ENCODE measurements around the gene KIF1A.
"Not testable (repeated sequence)": the region's sequence is repeated elsewhere in the genome, so short reads cannot be mapped to it uniquely, and the experiment has no call there.

The KIF1A gene

DNA sequence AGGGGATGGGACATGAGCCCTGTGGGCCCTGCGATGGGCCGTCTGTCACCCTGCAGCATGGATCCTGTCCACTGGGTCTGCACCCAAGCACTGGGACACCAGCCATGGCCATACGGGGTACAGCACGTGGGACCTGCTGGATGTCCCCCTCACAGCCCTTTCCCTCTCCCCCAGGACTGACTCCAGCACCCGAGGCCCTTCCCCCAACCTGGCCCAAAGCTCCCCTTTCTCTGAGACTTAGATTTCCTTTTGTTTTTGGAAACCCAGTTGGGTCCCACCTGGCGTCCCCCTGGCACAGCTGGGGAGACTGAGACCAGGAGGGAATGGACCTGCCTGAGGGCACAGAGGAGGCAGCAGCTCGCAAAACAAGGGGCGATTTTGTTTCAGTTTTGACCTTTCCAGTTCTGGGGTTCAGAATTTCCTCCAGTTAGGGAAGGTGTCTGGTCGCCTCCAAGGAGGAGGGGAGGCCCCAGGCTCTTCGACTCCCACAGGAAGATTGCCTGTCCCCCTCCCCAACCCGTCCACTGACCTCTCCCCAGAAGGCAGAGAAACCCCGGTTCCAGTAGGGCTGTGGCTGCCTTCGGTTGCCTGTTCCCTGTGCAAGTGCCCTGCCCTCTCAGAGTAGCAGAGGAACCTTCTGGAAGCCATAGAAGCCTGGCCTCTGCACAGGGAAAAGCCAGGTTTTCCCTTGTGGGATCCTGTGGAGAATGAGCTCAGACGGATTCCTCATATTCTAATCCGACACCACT, 135.9 kb downstream of the KIF1A start:
- not testable (repeated sequence) for H3K4me1 ChIP-seq (ENCODE audit: control insufficient read depth, insufficient read depth, low read length); H3K36me3 ChIP-seq (ENCODE audit: control insufficient read depth, insufficient read depth, low read length); H3K27ac ChIP-seq (ENCODE audit: insufficient read depth, low read depth, low read length, poor library complexity, severe bottlenecking); H3K9me3 ChIP-seq (ENCODE audit: control insufficient read depth, low read length); H3K4me3 ChIP-seq (ENCODE audit: insufficient read depth, low read depth, low read length); H3K27me3 ChIP-seq (ENCODE audit: control insufficient read depth, insufficient read depth, low read length, poor library complexity, severe bottlenecking)
- WGBS, 2 experiments, result 91 to 92% methylated on average over 15 of the region's 15 CpGs

DNA sequence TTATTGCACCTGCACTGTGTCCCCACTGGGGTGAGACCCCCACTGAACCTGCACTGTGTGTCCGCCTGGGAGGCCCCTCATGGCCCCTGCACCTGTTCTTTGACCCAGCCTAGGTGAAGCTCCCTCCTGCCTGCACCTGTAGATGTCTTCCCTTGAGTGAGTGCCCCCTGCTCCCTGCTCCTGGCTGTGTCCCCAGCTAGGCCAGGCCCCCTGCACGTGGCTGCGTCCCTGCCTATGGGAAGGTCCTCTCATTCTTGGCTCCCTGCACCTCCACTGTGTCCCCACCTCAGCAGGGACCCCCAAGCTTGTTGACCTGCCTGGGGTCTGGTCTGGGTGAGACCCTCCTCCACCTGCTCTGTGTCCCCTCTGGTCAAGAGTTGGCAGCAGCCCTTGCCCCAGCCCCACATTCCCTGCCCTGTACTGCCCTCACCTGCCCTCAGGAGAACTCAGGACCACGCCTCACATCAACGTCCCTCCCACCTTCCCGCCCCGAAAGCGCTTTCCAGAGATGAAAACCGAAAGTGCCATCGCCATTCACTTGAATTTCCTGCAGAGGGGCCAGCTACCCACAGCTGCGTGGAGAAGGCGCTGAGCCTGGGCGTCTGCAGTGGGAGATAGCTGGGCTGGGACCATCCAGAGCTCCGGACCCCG, 136.6 kb downstream of the KIF1A start:
- not testable (repeated sequence) for H3K4me1 ChIP-seq (ENCODE audit: control insufficient read depth, insufficient read depth, low read length); H3K4me3 ChIP-seq (ENCODE audit: insufficient read depth, low read depth, low read length); H3K27me3 ChIP-seq (ENCODE audit: control insufficient read depth, insufficient read depth, low read length, poor library complexity, severe bottlenecking); H3K27ac ChIP-seq (ENCODE audit: insufficient read depth, low read depth, low read length, poor library complexity, severe bottlenecking); H3K9me3 ChIP-seq (ENCODE audit: control insufficient read depth, low read length); H3K36me3 ChIP-seq (ENCODE audit: control insufficient read depth, insufficient read depth, low read length)
- WGBS, 2 experiments, result 84 to 90% methylated on average over 4 of the region's 15 CpGs

DNA sequence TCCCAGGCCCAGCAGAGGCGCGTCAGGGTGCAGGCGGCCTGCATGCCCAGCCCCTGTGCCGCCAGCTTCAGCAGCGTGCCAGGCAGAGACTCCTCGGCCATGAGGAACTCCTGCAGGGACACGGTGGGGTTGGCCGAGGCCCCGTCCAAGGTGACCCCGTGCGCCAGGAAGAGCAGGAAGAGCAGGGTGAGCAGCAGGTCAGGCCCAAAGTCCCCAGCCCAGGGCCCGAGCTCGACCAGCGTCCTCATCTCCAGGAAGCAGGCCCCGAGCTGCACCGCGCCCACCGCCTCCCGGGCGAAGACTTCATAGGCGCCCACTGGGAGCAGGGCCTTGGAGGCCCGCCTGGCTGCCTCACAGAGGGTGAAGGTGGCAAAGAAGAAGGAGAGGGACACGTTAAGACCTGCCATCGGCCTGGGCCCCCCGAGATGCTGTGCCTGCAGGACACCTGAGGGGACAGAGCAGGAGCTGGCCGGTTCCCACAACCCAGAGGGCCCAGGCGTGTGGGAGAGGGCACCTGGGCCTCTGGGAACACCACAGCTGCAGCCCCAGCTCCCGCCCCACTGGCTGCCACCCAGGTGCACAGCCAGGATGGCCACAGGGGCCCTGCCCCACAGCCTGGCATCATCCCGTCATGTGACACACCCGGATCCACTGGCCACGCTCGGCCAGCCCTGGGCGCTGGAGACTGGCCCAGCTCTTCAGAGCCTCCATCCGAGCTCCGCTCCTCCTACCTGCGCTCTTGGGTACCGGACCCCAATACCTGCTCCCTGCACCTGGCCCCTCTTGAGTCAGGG, 137.4 kb downstream of the KIF1A start, which contains the start of gene AQP12B:
Gene AQP12B, minus strand, starts transcription at position 455 of the 794 bp plus-strand sequence. Its CDS starts 48 bp downstream, at position 407.
- H3K27me3 ChIP-seq (ENCODE audit: control insufficient read depth, insufficient read depth, low read length, poor library complexity, severe bottlenecking); H3K4me3 ChIP-seq (ENCODE audit: insufficient read depth, low read depth, low read length); H3K4me1 ChIP-seq (ENCODE audit: control insufficient read depth, insufficient read depth, low read length); H3K36me3 ChIP-seq (ENCODE audit: control insufficient read depth, insufficient read depth, low read length); H3K9me3 ChIP-seq (ENCODE audit: control insufficient read depth, low read length); H3K27ac ChIP-seq (ENCODE audit: insufficient read depth, low read depth, low read length, poor library complexity, severe bottlenecking): not testable (repeated sequence)
- 92 to 94% methylated on average over 29 to 30 of the region's 37 CpGs for WGBS, 2 experiments

DNA sequence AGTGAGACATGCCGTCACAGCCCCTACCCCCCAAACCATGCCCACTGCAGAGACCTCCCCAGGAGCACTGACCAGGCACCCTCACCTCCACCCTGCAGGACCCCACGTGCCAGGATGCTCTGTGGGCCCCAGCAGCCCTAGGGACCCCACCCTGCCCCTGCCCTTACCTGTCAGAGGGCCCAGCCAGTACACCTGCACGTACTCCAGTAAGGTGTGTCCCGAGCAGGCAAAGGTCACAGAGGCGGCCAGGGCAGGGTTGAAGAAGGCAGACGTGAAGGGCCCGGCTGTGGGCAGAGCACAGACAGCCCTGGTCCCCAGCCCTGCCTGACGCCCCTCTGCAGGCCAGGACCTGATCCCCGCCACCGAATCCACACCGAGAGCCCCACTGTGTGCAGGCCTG, 139.8 kb downstream of the KIF1A start:
- not testable (repeated sequence) for H3K27ac ChIP-seq (ENCODE audit: insufficient read depth, low read depth, low read length, poor library complexity, severe bottlenecking); H3K36me3 ChIP-seq (ENCODE audit: control insufficient read depth, insufficient read depth, low read length); H3K4me3 ChIP-seq (ENCODE audit: insufficient read depth, low read depth, low read length); H3K27me3 ChIP-seq (ENCODE audit: control insufficient read depth, insufficient read depth, low read length, poor library complexity, severe bottlenecking); H3K4me1 ChIP-seq (ENCODE audit: control insufficient read depth, insufficient read depth, low read length); H3K9me3 ChIP-seq (ENCODE audit: control insufficient read depth, low read length)
- 58 to 72% methylated on average over 1 of the region's 11 CpGs for WGBS, 2 experiments

DNA sequence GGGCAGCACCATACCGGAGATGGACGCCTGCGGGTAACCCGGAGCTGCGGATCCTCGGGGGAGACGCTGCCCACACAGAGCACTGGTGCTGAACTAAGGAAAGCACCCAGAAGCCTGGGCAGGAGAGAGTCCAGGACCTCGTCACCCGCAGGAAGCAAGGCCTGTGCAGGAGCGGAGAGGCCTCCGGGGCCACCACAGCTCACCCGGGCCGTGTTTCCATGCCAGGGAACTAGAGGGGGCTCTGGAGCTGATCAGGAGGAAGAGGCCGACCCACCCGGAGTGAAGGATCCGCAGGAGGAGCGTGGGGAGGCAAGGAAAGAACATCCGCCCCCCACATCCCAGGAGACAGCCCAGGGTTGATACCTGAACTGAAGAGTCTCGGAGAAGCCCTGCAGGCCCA, 141.1 kb downstream of the KIF1A start:
- not testable (repeated sequence) for H3K9me3 ChIP-seq (ENCODE audit: control insufficient read depth, low read length); H3K27me3 ChIP-seq (ENCODE audit: control insufficient read depth, insufficient read depth, low read length, poor library complexity, severe bottlenecking); H3K4me3 ChIP-seq (ENCODE audit: insufficient read depth, low read depth, low read length); H3K27ac ChIP-seq (ENCODE audit: insufficient read depth, low read depth, low read length, poor library complexity, severe bottlenecking); H3K36me3 ChIP-seq (ENCODE audit: control insufficient read depth, insufficient read depth, low read length); H3K4me1 ChIP-seq (ENCODE audit: control insufficient read depth, insufficient read depth, low read length)
- no CpG with 5 or more reads among the region's 19 CpGs for WGBS, 2 experiments

DNA sequence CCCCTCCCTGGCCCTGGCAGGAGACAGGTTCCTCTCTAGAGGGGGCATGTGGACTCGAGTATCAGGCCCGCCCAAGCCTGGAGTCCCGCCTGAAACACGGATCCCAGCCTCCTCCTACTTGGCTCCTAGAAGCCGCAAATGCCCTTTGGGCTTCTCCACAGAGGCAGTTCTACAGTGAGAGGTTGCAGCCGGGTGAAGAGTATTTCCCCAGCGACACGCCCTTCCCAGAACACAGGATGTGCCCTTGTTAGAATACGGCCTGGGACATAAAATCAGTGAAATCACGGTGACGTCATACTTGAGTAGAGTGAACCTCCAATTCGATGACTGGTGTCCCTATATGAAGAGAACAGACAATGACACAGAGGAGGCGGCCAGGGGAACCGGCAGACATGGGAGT, 142.0 kb downstream of the KIF1A start:
- H3K4me1 ChIP-seq (ENCODE audit: control insufficient read depth, insufficient read depth, low read length); H3K9me3 ChIP-seq (ENCODE audit: control insufficient read depth, low read length): not testable (repeated sequence)
- WGBS, 2 experiments, result 94 to 97% methylated on average over 4 of the region's 14 CpGs

DNA sequence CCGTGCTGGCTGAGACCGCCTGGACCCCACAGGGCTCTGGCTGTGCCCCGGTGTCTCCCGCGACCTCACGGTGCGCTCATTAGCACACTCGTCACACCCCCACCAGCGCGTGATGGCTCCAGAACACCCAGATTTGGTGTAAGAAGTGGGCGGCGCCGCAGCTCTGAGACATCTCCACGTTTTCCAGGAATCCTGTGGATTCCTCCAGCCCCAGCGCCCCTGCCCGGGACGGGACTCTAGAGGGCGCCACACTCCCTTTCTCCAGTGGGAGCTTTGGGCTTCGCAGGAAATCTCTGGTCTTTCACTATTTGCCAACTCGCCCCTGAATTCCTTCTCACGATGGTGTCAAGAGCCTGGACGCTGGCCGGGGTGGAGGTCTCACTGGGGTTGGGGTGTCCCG, 144.7 kb downstream of the KIF1A start:
- H3K4me3 ChIP-seq (ENCODE audit: insufficient read depth, low read depth, low read length); H3K4me1 ChIP-seq (ENCODE audit: control insufficient read depth, insufficient read depth, low read length); H3K9me3 ChIP-seq (ENCODE audit: control insufficient read depth, low read length); H3K36me3 ChIP-seq (ENCODE audit: control insufficient read depth, insufficient read depth, low read length); H3K27ac ChIP-seq (ENCODE audit: insufficient read depth, low read depth, low read length, poor library complexity, severe bottlenecking): not testable (repeated sequence)
- peaks cover 22% of the 10 kb centered on the region for H3K27me3 ChIP-seq (ENCODE audit: control insufficient read depth, insufficient read depth, low read length, poor library complexity, severe bottlenecking)
- no CpG with 5 or more reads among the region's 24 CpGs for WGBS, 2 experiments

More for the DNA sequence above, 142.0 kb downstream of the KIF1A start:
- not testable (repeated sequence) for H3K4me3 ChIP-seq (ENCODE audit: insufficient read depth, low read depth, low read length); H3K27ac ChIP-seq (ENCODE audit: insufficient read depth, low read depth, low read length, poor library complexity, severe bottlenecking); H3K36me3 ChIP-seq (ENCODE audit: control insufficient read depth, insufficient read depth, low read length); H3K27me3 ChIP-seq (ENCODE audit: control insufficient read depth, insufficient read depth, low read length, poor library complexity, severe bottlenecking)

DNA sequence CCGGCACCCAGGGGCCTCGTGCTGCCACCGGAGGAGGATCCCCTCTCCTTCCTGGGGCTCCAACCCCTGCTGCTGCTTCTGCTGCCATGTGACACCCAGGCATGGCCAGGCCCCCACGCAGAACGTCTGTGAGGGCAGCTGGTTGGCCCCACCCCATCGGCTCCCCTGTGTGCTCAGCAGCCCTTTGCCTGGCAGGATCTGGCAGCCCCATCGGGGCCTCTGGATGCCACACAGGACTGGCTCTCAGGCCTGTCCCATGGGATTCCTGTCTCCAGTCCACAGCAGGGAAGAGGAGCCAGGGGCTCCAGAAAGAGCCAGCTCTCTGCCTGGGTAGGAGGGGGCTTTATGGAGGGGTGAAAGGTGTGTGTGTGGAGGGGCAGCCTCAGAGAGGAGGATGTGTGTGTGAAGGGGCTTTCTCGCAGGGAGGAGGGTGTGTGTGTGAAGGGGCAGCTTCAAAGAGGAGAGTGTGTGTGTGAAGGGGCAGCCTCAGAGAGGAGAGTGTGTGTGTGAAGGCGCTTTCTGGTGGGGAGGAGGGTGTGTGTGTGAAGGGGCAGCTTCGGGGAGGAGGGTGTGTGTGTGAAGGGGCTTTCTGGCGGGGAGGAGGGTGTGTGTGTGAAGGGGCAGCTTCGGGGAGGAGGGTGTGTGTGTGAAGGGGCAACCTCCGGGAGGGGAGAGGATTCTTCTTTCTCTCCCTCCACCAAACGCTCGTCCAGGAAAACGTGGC, 145.4 kb downstream of the KIF1A start:
- not testable (repeated sequence) for H3K9me3 ChIP-seq (ENCODE audit: control insufficient read depth, low read length); H3K4me3 ChIP-seq (ENCODE audit: insufficient read depth, low read depth, low read length); H3K36me3 ChIP-seq (ENCODE audit: control insufficient read depth, insufficient read depth, low read length); H3K27ac ChIP-seq (ENCODE audit: insufficient read depth, low read depth, low read length, poor library complexity, severe bottlenecking); H3K4me1 ChIP-seq (ENCODE audit: control insufficient read depth, insufficient read depth, low read length)
- peaks cover 24% of the 10 kb centered on the region for H3K27me3 ChIP-seq (ENCODE audit: control insufficient read depth, insufficient read depth, low read length, poor library complexity, severe bottlenecking)
- 76 to 80% methylated on average over 10 to 11 of the region's 16 CpGs for WGBS, 2 experiments

DNA sequence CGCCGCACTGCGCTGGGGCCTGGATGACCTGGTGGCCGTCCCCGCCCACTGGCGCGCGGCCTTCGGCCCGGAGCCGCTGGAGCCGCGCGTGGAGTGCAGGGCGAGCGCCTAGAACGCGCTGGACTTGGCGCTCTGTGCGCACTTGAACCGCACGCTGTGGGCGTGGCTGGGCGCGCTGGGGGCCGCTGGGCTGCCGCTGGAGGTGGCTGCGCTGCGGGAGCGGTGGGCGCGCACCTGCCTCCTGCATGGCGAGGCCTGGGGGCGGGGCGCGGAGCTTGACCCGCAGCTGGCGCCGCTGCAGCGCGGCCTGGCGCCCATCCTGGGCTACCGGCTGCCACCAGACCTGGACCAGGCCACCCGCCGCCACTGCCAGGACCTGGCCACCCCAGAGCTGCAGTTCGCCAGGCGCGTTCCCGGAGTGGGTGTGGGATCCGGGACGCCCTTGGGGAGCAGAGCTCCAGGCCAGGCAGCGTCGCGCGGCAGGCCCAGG, 147.3 kb downstream of the KIF1A start:
- H3K36me3 ChIP-seq (ENCODE audit: control insufficient read depth, insufficient read depth, low read length), result no peaks in the 10 kb centered on the region
- H3K27me3 ChIP-seq (ENCODE audit: control insufficient read depth, insufficient read depth, low read length, poor library complexity, severe bottlenecking), result peaks cover 24% of the 10 kb centered on the region
- no peak overlapping the region for H3K4me3 ChIP-seq (ENCODE audit: insufficient read depth, low read depth, low read length)
- 69 to 74% methylated on average over 55 of the region's 55 CpGs for WGBS, 2 experiments
- H3K27ac ChIP-seq (ENCODE audit: insufficient read depth, low read depth, low read length, poor library complexity, severe bottlenecking), result no peak overlapping the region
- H3K4me1 ChIP-seq (ENCODE audit: control insufficient read depth, insufficient read depth, low read length), result no peaks in the 10 kb centered on the region
- no peaks in the 10 kb centered on the region for H3K9me3 ChIP-seq (ENCODE audit: control insufficient read depth, low read length)

All from ectodermal cell (in vitro differentiated cells).